ENCODE data around the gene MEI1. TPM values are rescaled to one million over a fixed set of nuclear protein-coding genes. Genes with fewer than 3 reads are reported as not detected.

MEI1 gene
- total RNA-seq, 2 donors from 2014 or later: 0.71 to 15.5 TPM

DNA sequence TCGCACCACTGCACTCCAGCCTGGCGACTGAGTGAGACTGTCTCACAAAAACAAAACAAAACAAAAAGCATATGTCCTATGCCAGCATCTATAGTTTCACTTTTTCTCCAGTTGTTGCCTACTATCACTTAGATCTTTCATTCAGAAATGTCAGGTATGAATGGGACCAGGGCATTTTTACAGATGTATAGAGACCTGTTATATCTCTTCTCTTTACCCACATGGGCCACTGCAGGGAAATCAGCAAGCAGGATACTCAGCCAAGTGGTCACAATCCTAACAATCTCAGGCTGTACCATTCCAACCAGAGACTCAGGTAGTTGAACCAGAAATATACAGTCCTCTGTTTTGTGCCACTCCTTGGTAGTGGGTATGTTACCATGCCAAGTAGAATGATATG, 117.6 kb downstream of the MEI1 start:
- H3K4me3 ChIP-seq: no peak overlapping the region
- H3K4me1 ChIP-seq: no peaks in the 10 kb centered on the region
- DNase-seq (ENCODE audit: low spot score): no peak
- no peak overlapping the region for H3K27ac ChIP-seq
- no peaks in the 10 kb centered on the region for H3K36me3 ChIP-seq
- TF ChIP-seq, protein P1, sequence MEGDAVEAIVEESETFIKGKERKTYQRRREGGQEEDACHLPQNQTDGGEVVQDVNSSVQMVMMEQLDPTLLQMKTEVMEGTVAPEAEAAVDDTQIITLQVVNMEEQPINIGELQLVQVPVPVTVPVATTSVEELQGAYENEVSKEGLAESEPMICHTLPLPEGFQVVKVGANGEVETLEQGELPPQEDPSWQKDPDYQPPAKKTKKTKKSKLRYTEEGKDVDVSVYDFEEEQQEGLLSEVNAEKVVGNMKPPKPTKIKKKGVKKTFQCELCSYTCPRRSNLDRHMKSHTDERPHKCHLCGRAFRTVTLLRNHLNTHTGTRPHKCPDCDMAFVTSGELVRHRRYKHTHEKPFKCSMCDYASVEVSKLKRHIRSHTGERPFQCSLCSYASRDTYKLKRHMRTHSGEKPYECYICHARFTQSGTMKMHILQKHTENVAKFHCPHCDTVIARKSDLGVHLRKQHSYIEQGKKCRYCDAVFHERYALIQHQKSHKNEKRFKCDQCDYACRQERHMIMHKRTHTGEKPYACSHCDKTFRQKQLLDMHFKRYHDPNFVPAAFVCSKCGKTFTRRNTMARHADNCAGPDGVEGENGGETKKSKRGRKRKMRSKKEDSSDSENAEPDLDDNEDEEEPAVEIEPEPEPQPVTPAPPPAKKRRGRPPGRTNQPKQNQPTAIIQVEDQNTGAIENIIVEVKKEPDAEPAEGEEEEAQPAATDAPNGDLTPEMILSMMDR (IDR thresholded peaks at IDR 0.05): no peak
- H3K27me3 ChIP-seq: no peaks in the 10 kb centered on the region
- H3K9me3 ChIP-seq: no peaks in the 10 kb centered on the region

DNA sequence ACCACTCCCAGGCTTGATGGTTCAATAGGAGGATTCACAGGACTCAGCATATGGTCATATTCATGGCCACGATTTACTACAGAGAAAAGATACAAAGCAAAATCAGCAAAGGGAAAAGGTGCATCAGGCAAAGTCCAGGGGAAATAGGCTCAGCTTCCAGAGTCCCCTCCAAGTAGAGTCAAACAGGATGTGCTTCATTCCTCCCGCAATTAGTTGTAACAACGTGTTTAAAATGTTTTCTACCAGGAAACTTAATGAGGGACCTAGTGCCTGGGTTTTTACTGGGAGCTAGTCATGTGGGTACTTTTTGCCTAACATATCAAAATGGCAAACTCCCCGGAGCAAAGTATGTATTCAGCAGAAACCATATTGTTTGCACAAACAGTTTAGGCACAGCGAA, 118.7 kb downstream of the MEI1 start:
- no peak overlapping the region for H3K27ac ChIP-seq
- TF ChIP-seq, protein P1 (IDR thresholded peaks at IDR 0.05): no peak
- no peak for DNase-seq (ENCODE audit: low spot score)
- H3K4me3 ChIP-seq: no peak overlapping the region
- no peaks in the 10 kb centered on the region for H3K36me3 ChIP-seq
- no peaks in the 10 kb centered on the region for H3K27me3 ChIP-seq
- no peaks in the 10 kb centered on the region for H3K9me3 ChIP-seq
- no peaks in the 10 kb centered on the region for H3K4me1 ChIP-seq

DNA sequence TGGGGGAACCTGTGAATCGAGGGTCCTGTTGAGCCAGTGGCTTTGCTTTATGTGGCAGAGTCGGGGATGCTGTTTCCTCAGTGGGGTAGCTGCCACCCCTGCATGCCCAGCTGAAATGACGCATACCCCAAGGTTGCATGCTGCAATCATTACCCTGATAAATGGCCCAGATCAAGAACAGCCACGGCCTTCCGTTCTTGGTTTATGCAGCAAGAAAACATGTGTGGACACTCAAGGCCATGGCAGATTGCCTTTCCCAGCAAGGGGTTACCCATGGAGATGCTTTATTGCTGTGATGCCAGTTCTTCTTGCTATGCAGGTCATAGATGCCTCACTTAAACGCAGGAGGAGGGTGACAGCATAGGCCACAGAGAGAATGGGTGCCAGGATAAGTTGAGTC, 119.3 kb downstream of the MEI1 start:
- no peaks in the 10 kb centered on the region for H3K9me3 ChIP-seq
- H3K27me3 ChIP-seq: no peaks in the 10 kb centered on the region
- no peak overlapping the region for H3K27ac ChIP-seq
- TF ChIP-seq, protein P1 (IDR thresholded peaks at IDR 0.05): no peak
- no peak for DNase-seq (ENCODE audit: low spot score)
- H3K4me3 ChIP-seq: no peak overlapping the region
- no peaks in the 10 kb centered on the region for H3K36me3 ChIP-seq
- H3K4me1 ChIP-seq: no peaks in the 10 kb centered on the region

DNA sequence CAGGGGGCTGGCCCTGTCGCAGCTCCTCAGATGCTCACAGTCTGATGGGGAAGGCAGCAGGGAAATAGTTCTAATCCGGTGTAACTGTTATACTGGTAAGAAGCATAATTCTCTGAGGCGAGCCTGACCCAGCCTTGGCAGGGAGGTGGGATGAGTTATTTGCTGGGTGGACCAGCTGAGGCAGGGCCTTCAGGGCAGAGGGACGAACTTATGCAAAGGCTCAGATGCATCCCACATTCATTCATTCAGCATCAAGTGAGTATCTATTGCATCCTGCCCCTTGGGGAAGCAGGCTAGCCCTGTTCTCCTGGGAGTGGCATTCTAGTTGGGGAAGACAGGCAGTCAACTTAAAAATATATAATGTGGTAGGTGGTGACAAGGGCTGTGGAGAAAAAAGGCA, 120.0 kb downstream of the MEI1 start:
- Histone ChIP-seq H3K27me3 (no peaks in the 10 kb centered on the region), H3K4me1 (no peaks in the 10 kb centered on the region)
- TF ChIP-seq, protein P1 (IDR thresholded peaks at IDR 0.05): no peak

DNA sequence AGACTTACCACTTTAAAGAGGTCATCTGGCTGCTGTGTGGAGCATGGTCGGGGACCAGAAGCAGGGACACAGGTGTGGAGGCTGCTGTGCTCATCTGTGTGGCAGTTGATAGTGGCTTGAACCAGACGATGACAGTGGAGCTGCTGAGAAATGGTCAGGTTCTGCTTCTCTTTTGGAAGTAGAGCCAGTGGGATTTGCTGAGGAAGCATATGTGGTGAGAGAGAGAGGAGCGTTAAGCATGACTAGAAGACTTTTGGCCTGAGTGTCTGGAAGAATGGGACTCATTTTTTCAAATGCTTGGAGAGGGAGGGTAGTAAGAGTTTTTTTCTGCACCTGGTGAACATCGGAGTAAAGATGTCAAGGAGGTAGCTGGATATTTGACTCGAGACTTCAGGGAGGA, 121.1 kb downstream of the MEI1 start:
- Histone ChIP-seq H3K4me3 (no peak overlapping the region), H3K27ac (no peak overlapping the region), H3K4me1 (peaks cover 0 to 9% of the 10 kb centered on the region in 2 donors), H3K27me3 (no peaks in the 10 kb centered on the region), H3K9me3 (no peaks in the 10 kb centered on the region), H3K36me3 (no peaks in the 10 kb centered on the region)
- TF ChIP-seq, protein P1 (IDR thresholded peaks at IDR 0.05): no peak
- no peak for DNase-seq (ENCODE audit: low spot score)

More for the DNA sequence above, 120.0 kb downstream of the MEI1 start:
- Histone ChIP-seq H3K9me3 (no peaks in the 10 kb centered on the region), H3K27ac (no peak overlapping the region), H3K36me3 (no peaks in the 10 kb centered on the region), H3K4me3 (no peak overlapping the region)
- no peak for DNase-seq (ENCODE audit: low spot score)
